Left kidney (tissue), 2 donors: ENCODE data around the gene FNDC8. TPM values are rescaled to one million over a fixed set of nuclear protein-coding genes. Genes with fewer than 3 reads are reported as not detected.
"Not testable (repeated sequence)": the region's sequence is repeated elsewhere in the genome, so short reads cannot be mapped to it uniquely, and the experiment has no call there.

Experiments
- DNase-seq: peaks from one replicate; pipeline ENCODE4 v3.0.0-alpha.2; 2013
- polyA plus RNA-seq: library from polyadenylated mRNA; unstranded; fragments of 120-200 nt; gene quantifications from one replicate; pipeline ENCODE4 v1.2.1, GENCODE V29; 2013; ENCODE audit not compliant: insufficient read length

Gene FNDC8
- polyA plus RNA-seq, 1 donor, result not detected

- DNase-seq, result peak; percentile 14
These were observed 49.8 kb downstream of the FNDC8 start for GRCh38 chr17:35170968-35171771.

GRCh38 chr17:35171834-35172233 is 50.4 kb downstream of the FNDC8 start:
- no peak for DNase-seq

GRCh38 chr17:35172321-35172720 is 50.9 kb downstream of the FNDC8 start:
- DNase-seq, result not testable (repeated sequence)

- no peak for DNase-seq
These were observed 53.5 kb downstream of the FNDC8 start for GRCh38 chr17:35174835-35175334.

- DNase-seq, result no peak
These were observed 54.4 kb downstream of the FNDC8 start for GRCh38 chr17:35175638-35176415.

GRCh38 chr17:35176897-35177296 is 55.5 kb downstream of the FNDC8 start:
- no peak for DNase-seq

GRCh38 chr17:35179379-35179778 is 58.0 kb downstream of the FNDC8 start:
- DNase-seq, result not testable (repeated sequence)

Other genes starting within 250 kb of the FNDC8 start
- gene CCT6B, start 160.2 kb upstream of the FNDC8 start, polyA plus RNA-seq, result 7.1 TPM
- 24.9 TPM for gene ZNF830, start 160.1 kb upstream of the FNDC8 start, polyA plus RNA-seq
- 47.4 TPM for gene LIG3, start 141.1 kb upstream of the FNDC8 start, polyA plus RNA-seq
- gene RFFL, start 57.9 kb upstream of the FNDC8 start, polyA plus RNA-seq, result 25.9 TPM
- gene RAD51D, start 1.8 kb upstream of the FNDC8 start, polyA plus RNA-seq, result 14.3 TPM
- 15.4 TPM for gene NLE1, start 20.7 kb downstream of the FNDC8 start, polyA plus RNA-seq
- 0.08 TPM for gene UNC45B, start 26.2 kb downstream of the FNDC8 start, polyA plus RNA-seq
- not detected for gene SLC35G3, start 72.8 kb downstream of the FNDC8 start, polyA plus RNA-seq
- 16.3 TPM for gene SLFN5, start 121.5 kb downstream of the FNDC8 start, polyA plus RNA-seq